ENCODE measurements around the gene VPS37B.

Gene VPS37B

DNA sequence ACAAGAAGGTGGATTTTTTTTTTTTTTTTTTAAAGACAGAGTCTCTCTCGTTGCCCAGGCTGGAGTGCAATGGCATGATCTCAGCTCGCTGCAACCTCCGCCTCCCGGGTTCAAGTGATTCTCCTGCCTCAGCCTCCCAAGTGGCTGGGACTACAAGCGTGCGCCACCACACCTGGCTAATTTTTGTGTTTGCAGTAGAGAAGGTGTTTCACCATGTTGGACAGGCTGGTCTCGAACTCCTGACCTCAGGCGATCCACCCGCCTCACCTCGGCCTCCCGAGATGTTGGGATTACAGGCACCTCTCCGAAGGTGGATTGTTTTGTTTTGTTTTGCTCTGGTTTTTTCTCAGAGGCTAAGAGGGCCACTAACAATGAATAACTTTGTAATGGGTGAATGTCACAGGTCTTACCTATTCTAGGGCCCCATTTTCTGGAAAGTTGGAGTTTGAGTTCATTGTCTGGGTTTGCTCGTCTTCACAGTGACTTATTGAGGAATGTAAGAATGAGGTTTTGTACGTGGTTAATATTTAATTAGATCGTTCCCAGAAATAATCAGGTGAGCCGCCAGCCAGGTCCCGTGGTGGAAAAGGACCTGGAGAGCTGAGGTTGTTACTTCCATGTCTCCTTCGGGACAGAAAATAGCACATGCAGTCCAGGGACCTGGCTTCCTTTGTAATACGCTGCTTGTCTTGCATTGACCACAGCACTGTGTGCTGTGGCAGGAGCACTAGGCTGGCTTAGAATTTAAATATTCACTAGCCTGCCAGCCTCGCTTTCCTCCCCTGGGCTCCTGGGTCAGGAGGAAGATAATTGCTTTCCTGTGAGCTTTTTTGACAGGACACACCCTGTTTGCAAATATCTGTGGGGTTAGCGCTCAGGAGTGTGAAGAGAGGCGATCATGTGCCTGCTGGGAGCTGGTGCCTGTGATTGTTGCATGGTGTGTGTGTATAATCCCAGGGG, 58.3 kb downstream of the VPS37B start:
- no peak for DNase-seq

DNA sequence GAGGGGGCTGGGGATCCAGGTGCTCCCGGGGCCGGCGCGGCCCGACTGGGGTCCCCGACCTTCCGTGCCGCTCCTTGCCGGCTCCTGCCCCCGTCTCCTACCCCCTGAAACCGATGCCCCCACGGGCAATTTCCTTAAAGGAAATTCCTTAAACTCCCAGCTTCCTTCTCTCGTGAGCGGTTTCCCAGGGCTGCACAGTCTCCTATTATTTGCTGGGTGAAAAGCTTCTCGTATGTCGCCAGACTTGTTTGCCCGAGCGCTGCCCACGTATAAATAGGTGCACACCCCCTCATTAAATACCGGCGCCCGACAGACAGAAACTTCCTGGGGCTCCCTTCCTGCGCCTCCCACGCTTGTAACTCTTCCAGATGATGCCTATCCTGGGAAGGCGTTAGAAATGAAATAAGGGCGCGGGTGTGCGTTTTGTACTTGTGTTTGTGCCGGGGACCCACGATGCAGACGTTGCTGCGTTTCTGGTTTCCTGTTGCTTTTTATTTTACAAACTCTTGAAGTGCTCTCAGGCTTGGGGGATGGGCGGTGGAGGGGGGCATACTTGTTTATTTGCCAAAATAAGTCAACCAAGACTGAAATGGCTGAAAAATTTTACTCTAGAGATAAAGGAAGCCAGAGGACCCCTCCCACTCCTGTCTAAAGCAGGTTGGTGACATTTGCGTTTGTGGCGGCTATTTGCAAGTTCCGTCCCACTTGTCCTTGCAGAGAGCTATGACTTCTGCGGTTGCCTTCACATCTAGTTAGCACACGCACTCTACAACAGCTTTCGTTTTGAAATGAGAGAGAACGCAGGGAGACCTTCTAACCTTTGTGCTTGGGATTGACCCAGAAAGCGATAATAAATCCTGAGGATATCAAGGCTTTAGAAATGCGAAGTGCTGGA, 59.6 kb downstream of the VPS37B start:
- DNase-seq = no peak

- DNase-seq = no peak
Measured at GRCh38 chr12:122835750-122836026, 60.2 kb downstream of the VPS37B start.

- DNase-seq = peak; percentile 63
Measured at GRCh38 chr12:122834921-122835749, 60.8 kb downstream of the VPS37B start, which contains the start of gene HIP1R. HIP1R (plus strand) TSS chr12:122835457; CDS start chr12:122835551, 94 bp downstream.

DNA sequence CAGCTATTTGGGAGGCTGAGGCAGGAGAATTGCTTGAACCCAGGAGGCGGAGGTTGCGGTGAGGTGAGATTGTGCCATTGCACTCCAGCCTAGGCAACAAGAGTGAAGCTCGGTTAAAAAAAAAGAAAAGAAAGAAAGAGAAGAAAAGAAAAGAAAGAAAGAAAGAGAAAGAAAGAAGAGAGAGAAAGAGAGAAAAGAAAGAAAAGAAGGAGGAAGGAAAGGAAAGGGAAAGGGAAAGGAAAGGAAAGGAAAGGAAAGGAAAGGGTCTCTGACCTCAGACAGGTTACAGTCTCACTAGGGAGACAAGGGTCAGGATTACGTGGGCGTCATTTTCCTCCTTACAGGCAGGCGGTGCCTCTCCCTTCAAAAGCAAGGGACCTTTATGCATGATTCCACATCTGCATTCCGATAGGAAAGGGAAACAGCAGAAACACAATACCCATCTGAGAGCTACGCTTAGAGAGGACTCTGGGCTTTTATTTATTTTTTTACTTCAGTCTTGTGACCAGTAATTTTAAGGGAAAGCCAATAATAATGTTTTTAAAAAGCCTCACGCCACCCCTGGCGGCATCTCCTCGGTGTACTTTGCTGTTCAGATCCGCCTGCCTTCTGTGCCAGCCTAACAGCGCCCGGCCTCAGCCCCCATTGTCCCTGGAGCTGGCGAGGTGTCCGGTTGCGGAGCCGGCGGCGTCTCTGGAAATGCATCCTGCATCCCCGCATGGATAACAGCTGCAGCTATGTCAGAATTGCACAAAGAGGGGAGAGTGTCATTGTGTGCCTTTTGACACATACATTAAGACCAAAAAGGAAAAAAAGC, 61.6 kb downstream of the VPS37B start:
- DNase-seq = no peak

DNA sequence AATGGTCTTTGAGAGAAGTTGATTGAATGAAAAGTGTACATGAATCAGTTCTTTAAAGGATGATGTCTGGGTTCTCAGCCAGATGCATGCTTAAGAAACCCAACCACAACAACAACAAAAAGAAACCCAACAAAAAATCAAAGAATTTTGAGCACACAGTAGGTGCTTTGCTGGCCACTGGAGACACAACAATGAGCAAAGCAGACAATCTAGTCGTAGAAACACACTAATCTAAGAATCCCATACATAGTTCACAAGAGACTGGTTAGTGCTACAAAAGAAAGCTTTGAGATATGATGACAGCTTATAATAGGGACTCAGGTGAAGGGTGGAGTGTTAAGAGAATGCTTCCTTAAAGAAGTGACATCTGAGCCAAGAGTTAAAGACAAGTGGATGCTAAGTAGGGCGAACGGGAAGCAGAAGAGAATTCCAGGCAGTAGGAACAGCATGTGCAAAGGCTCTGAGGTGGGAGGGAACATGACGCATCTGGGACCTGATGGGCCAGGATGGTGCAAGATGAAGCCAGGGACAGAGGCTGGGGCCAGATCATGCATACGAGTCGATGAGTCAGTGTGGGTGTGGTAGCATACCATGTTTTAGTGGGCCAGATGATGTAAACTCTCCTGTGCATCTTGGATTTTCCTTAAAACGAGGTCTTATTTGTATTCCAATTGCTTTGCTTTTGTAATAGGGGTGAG, 65.3 kb downstream of the VPS37B start:
- DNase-seq = no peak

GRCh38 chr12:122827258-122827657, 68.7 kb downstream of the VPS37B start:
- no peak for DNase-seq

GRCh38 chr12:122825773-122826724, 69.9 kb downstream of the VPS37B start:
- DNase-seq = no peak

DNA sequence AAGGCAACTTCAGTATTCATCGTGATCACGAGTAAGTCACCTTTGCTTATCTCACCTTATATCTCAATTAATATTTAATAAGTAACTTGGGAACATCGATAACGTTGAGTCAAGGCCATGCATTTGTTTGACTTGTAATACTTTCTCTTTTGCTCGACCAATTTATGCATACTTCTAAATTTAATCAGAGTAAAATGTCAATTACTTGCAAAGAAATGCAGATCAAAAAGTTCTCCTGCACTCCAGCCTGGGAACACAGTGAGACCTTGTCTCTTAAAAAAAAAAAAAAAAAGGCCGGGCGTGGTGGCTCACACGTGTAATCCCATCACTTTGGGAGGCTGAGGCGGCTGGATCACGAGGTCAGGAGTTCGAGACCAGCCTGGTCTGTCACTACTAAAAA, 72.5 kb downstream of the VPS37B start:
- DNase-seq = no peak

GRCh38 chr12:122820838-122821271, 75.1 kb downstream of the VPS37B start:
- DNase-seq = no peak

GRCh38 chr12:122820138-122820537, 75.8 kb downstream of the VPS37B start:
- DNase-seq = no peak

- DNase-seq = no peak
Measured at GRCh38 chr12:122819209-122819785, 76.6 kb downstream of the VPS37B start.
